ENCODE data around the gene HORMAD2. TPM values are rescaled to one million over a fixed set of nuclear protein-coding genes. Genes with fewer than 3 reads are reported as not detected.

The HORMAD2 gene
- total RNA-seq, 4 donors from 2014 or later: not detected

DNA sequence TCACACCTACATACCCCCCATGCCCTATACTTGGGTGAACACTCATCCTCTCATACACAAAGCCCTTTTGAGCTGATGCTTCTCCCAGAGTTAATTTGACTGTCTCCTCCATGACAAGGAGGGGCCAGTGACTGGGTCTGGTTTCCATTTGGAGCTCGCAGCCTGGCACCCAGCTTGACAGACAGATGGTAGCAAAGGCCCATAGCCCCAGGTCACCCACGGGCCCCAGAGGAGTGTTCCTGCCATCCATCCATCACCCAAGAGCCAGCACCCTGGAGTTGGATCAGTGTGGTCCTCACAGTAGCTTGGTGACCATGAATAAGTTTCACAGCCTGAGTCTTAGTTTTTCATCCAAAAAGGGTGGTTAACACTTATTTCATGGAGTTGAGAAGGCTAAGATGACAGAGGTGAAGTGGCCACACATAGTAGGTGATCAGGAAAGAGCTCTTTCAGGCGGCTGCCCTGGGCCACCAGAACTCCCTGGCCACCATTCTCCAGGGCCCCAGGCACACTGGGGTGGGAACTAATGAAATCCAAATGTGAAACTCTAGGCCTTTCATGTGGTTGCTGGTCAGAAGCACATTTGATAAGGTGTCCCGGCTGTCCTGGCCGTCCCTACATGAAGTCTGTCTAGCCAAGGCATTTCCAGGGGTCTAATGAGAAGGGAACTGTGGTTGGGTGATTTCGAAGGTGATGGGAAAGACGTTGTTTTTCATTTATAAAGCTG lies 123.9 kb downstream of the HORMAD2 start:
- H3K27ac ChIP-seq: peak overlapping the region in 2 of 4 donors; percentile 45 to 73
- TF ChIP-seq EP300 (IDR thresholded peaks at IDR 0.05) (no peak), POLR2A (IDR thresholded peaks at IDR 0.05) (no peak), POLR2AphosphoS5 (IDR thresholded peaks at IDR 0.05) (no peak), CTCF (IDR thresholded peaks at IDR 0.05) (no peak)
- no peak overlapping the region for H3K4me3 ChIP-seq
- H3K9me3 ChIP-seq: no peaks in the 10 kb centered on the region
- ATAC-seq: no peak
- WGBS, 2 donors (ENCODE audit: low coverage in 1 of 2): 64 to 65% methylated on average over 5 to 6 of the region's 7 CpGs
- no peaks in the 10 kb centered on the region for H3K36me3 ChIP-seq
- H3K27me3 ChIP-seq: peaks cover 37% of the 10 kb centered on the region
- H3K4me1 ChIP-seq: peaks cover 0 to 42% (median 3%) of the 10 kb centered on the region in 3 donors

DNA sequence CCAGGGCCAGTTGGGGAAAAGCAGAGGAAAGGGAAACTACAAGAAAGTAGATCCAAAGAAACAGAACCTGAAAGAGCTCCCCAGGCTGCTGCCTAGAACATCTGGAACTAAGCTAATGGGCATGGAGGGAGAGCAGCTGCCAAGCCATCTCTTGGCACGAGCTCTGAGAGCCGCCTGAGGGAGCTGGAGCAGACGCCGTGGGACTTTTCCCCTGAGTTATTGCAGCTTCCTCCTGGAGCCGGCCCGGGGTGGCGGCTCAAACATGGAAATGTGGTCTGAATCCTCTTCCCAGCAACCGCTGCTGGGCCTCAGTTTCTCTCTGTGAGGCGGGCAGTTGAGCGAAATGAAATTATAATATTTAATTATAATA lies 124.5 kb downstream of the HORMAD2 start:
- no peak for TF ChIP-seq EP300 (IDR thresholded peaks at IDR 0.05)
- TF ChIP-seq POLR2A (IDR thresholded peaks at IDR 0.05): no peak
- TF ChIP-seq POLR2AphosphoS5 (IDR thresholded peaks at IDR 0.05): no peak
- TF ChIP-seq CTCF (IDR thresholded peaks at IDR 0.05): no peak
- no peak overlapping the region for H3K4me3 ChIP-seq
- no peaks in the 10 kb centered on the region for H3K9me3 ChIP-seq
- H3K4me1 ChIP-seq: peaks cover 0 to 45% (median 3%) of the 10 kb centered on the region in 3 donors
- H3K27me3 ChIP-seq: peaks cover 37% of the 10 kb centered on the region
- no peaks in the 10 kb centered on the region for H3K36me3 ChIP-seq
- peak overlapping the region in 2 of 4 donors; percentile 45 to 73 for H3K27ac ChIP-seq
- WGBS, 2 donors (ENCODE audit: low coverage in 1 of 2): 43% methylated on average over 10 of the region's 10 CpGs; no CpG with 5 or more reads in 1 of the 2 donors
- ATAC-seq: no peak

DNA sequence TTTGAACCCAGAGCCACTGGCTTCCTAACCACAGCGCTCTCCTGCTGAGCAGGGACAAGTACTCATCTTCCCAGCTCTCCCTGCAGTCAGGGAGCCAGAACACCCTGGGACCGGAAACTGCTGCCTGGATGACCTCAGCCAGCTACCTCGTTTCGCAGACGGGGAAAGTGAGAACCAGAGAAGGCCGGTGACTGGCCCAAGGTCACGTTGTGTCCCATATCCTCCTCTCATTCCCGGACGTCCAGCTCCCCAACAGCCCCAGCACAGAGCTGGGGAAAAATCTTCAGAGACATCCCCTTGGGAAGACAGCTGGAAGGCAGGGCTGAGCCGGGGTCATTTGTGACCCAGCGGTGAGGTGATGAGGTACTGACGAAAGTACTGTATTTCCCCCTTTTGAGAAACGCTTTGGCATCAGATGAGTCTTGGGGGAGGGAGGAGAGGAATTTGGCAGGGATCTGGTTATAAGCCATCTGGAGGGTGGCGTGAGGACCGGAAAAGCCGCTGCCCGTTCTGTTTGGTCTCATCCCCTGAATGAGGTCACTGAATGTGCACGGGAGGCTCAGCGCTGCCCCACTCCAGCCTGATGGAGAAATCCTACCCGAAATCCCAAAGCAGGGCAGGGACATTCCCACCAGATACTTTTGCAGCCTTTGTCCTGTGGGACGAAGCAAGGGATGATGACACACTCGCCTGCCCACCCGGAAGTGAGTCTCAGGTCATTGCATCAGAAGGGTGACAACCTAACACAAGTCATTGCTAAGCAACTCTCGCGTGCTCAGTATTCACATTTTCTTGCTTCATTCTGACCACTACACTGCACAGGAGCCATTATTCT lies 125.2 kb downstream of the HORMAD2 start:
- H3K4me1 ChIP-seq: peaks cover 0 to 45% (median 3%) of the 10 kb centered on the region in 3 donors
- H3K27me3 ChIP-seq: peaks cover 37% of the 10 kb centered on the region
- peak; percentile 67 for ATAC-seq
- no peaks in the 10 kb centered on the region for H3K9me3 ChIP-seq
- WGBS, 2 donors (ENCODE audit: low coverage in 1 of 2): 55% methylated on average over 13 of the region's 25 CpGs; no CpG with 5 or more reads in 1 of the 2 donors
- no peaks in the 10 kb centered on the region for H3K36me3 ChIP-seq
- TF ChIP-seq POLR2A (IDR thresholded peaks at IDR 0.05) (no peak), POLR2AphosphoS5 (IDR thresholded peaks at IDR 0.05) (no peak), EP300 (IDR thresholded peaks at IDR 0.05) (no peak), CTCF (IDR thresholded peaks at IDR 0.05) (no peak)
- H3K4me3 ChIP-seq: no peak overlapping the region
- peak overlapping the region in 3 of 4 donors; percentile 51 to 73 (median 56) for H3K27ac ChIP-seq

- no peaks in the 10 kb centered on the region for H3K36me3 ChIP-seq
- no peak overlapping the region for H3K4me3 ChIP-seq
- 60 to 67% methylated on average over 2 of the region's 16 CpGs for WGBS, 2 donors (ENCODE audit: low coverage in 1 of 2)
- peak; percentile 52 for ATAC-seq
- H3K9me3 ChIP-seq: no peaks in the 10 kb centered on the region
- H3K27ac ChIP-seq: peak overlapping the region in 2 of 4 donors; percentile 56 to 73
- H3K27me3 ChIP-seq: peaks cover 36% of the 10 kb centered on the region
- TF ChIP-seq EP300 (IDR thresholded peaks at IDR 0.05) (no peak), POLR2A (IDR thresholded peaks at IDR 0.05) (no peak), CTCF (IDR thresholded peaks at IDR 0.05) (no peak), POLR2AphosphoS5 (IDR thresholded peaks at IDR 0.05) (no peak)
- H3K4me1 ChIP-seq: peaks cover 0 to 45% (median 3%) of the 10 kb centered on the region in 3 donors
Observed at GRCh38 chr22:30206944-30207343, 126.7 kb downstream of the HORMAD2 start.
